HCT116 (cell line): ENCODE data around the gene GRIK4. TPM values are rescaled to one million over a fixed set of nuclear protein-coding genes. Genes with fewer than 3 reads are reported as not detected.

ENCODE experiments used
- ATAC-seq: fragments of 200-7000 bp; cut with Tn5 transposase; 2 replicates; pipeline ENCODE4 v1.9.1; 2020; ENCODE audit warnings: mild to moderate bottlenecking, moderate library complexity
- BruUV-seq: library from RNA; stranded (reverse); fragments of 400-500 nt; replicated peaks from 2 replicates; lab custom pipeline; 2021; lab: Mats Ljungman, UMichigan
- CTCF ChIA-PET: fragments of 300-600 bp; sonication (Branson Sonifier 250); formaldehyde crosslinking; loops from one replicate; lab custom pipeline; 2021; ENCODE audit warnings: antibody characterized with exemption; lab: Charles Lee
- POLR2A ChIA-PET: fragments of 300-600, 350-600 bp; sonication (Branson Sonifier 250); formaldehyde crosslinking; loops from one replicate; lab custom pipeline; 2021; ENCODE audit warnings: antibody characterized with exemption; lab: Charles Lee
- RAD21 ChIA-PET, 2 experiments: fragments of 300-600 bp; sonication (Branson Sonifier 250); formaldehyde crosslinking; loops; one replicate each; lab custom pipeline; 2023; ENCODE audit warnings: low total read pairs in 2 of 2; ENCODE audit not compliant: uncharacterized antibody in 2 of 2, unreplicated experiment in 2 of 2, low non-redundant PET in 1 of 2; lab: Charles Lee
- DNase-seq: peaks from one replicate; pipeline ENCODE4 v3.0.0-alpha.2; 2010; ENCODE audit warnings: low read depth, low spot score
- H2AFZ ChIP-seq: fragments of 200-600 bp; shearing (Covaris generic), sonication (generic); 2 replicates; pipeline ENCODE4 v1.6.1; 2017; ENCODE audit warnings: low read depth, mixed run types, mixed read lengths, antibody characterized with exemption, low read length; ENCODE audit not compliant: poor library complexity, severe bottlenecking
- H3K27ac ChIP-seq: 2 replicates; pipeline ENCODE4 v1.5.1; 2012; ENCODE audit warnings: low read depth, low read length
- H3K27me3 ChIP-seq: fragments of 200-600 bp; sonication (generic); 2 replicates; pipeline ENCODE4 v1.6.1; 2016; ENCODE audit warnings: mixed run types, low read length, mixed read lengths; ENCODE audit not compliant: insufficient read depth
- H3K36me3 ChIP-seq, 2 experiments: fragments of 200-500 bp in 1 of 2; fragments of 200-600 bp in 1 of 2; sonication (Bioruptor generic) in 1 of 2; sonication (generic) in 1 of 2; 2 replicates each; pipeline versions ENCODE4 v1.5.1 to v1.6.1; 2014 to 2016; ENCODE audit warnings: low read length in 2 of 2, inconsistent platforms in 1 of 2, mixed read lengths in 1 of 2, mixed run types in 1 of 2; ENCODE audit not compliant: insufficient read depth in 2 of 2, control insufficient read depth in 1 of 2
- H3K4me1 ChIP-seq, 2 experiments: fragments of 200-600 bp in 1 of 2; sonication (generic) in 1 of 2; 2 replicates each; pipeline versions ENCODE4 v1.5.1 to v1.6.1; 2012 to 2017; ENCODE audit warnings: low read length in 2 of 2, inconsistent platforms in 1 of 2, mild to moderate bottlenecking in 1 of 2, mixed read lengths in 1 of 2, mixed run types in 1 of 2, moderate library complexity in 1 of 2; ENCODE audit not compliant: insufficient read depth in 2 of 2, control insufficient read depth in 1 of 2
- H3K4me2 ChIP-seq: fragments of 200-600 bp; sonication (generic); 2 replicates; pipeline ENCODE4 v1.6.1; 2017; ENCODE audit warnings: mixed run types, low read length, mixed read lengths
- H3K4me3 ChIP-seq, 2 experiments: fragments of 200-600 bp in 1 of 2; sonication (generic) in 1 of 2; replicated peaks in 1 of 2; 2 replicates each; pipeline ENCODE4 v1.5.1; 2011 to 2016; ENCODE audit warnings: low read length in 2 of 2, control low read depth in 1 of 2, low read depth in 1 of 2, mild to moderate bottlenecking in 1 of 2, mixed read lengths in 1 of 2, mixed run types in 1 of 2
- H3K79me2 ChIP-seq: fragments of 200-600 bp; sonication (generic); 2 replicates; pipeline ENCODE4 v1.6.1; 2017; ENCODE audit warnings: mild to moderate bottlenecking, mixed run types, low read length, moderate library complexity, mixed read lengths; ENCODE audit not compliant: insufficient read depth
- H3K9ac ChIP-seq: fragments of 200-600 bp; sonication (generic); 2 replicates; pipeline ENCODE4 v1.6.1; 2016; ENCODE audit warnings: low read length, mixed read lengths
- H3K9me2 ChIP-seq: fragments of 200-600 bp; sonication (generic), shearing (Covaris generic); 2 replicates; pipeline ENCODE4 v1.6.1; 2017; ENCODE audit warnings: mixed run types, mild to moderate bottlenecking, moderate library complexity; ENCODE audit not compliant: insufficient read depth
- H3K9me3 ChIP-seq, 2 experiments: fragments of 200-500 bp in 1 of 2; fragments of 200-600 bp in 1 of 2; sonication (Bioruptor generic) in 1 of 2; sonication (generic) in 1 of 2; 2 replicates each; pipeline ENCODE4 v1.6.1; 2014 to 2017; ENCODE audit warnings: low read length in 2 of 2, mixed read lengths in 2 of 2, inconsistent platforms in 1 of 2, low read depth in 1 of 2, mild to moderate bottlenecking in 1 of 2, mixed run types in 1 of 2, moderate library complexity in 1 of 2; ENCODE audit not compliant: control insufficient read depth in 1 of 2, insufficient read depth in 1 of 2
- H4K20me1 ChIP-seq: fragments of 200-600 bp; sonication (generic), shearing (Covaris generic); 2 replicates; pipeline ENCODE4 v1.6.1; 2017; ENCODE audit warnings: mixed run types, mild to moderate bottlenecking, moderate library complexity; ENCODE audit not compliant: insufficient read depth
- CEBPB ChIP-seq: IDR thresholded peaks from 2 replicates; pipeline ENCODE4 v1.6.1; 2012; ENCODE audit warnings: low read depth
- CTCF ChIP-seq, 3 experiments: fragments of 200-600 bp in 1 of 3; sonication (generic) in 1 of 3; IDR thresholded peaks in 2 of 3; conservative IDR thresholded peaks in 1 of 3; 2 replicates each; pipeline ENCODE4 v1.5.1; 2012 to 2017; ENCODE audit warnings: low read depth in 2 of 3, low read length in 2 of 3, antibody characterized with exemption in 1 of 3, borderline replicate concordance in 1 of 3, control low read depth in 1 of 3, mild to moderate bottlenecking in 1 of 3, mixed read lengths in 1 of 3, mixed run types in 1 of 3, moderate library complexity in 1 of 3; ENCODE audit not compliant: insufficient read depth in 1 of 3
- EGR1 ChIP-seq: IDR thresholded peaks from 2 replicates; pipeline ENCODE4 v1.6.1; 2012; ENCODE audit warnings: low read depth
- ELF1 ChIP-seq: IDR thresholded peaks from 2 replicates; pipeline ENCODE4 v1.6.1; 2012; ENCODE audit warnings: low read depth, borderline replicate concordance
- EZH2 ChIP-seq: fragments of 200-600 bp; sonication (generic); IDR thresholded peaks from 2 replicates; pipeline ENCODE4 v1.6.1; 2017; ENCODE audit warnings: antibody characterized with exemption, mixed run types
- FOSL1 ChIP-seq: IDR thresholded peaks from 2 replicates; pipeline ENCODE4 v1.6.1; 2012; ENCODE audit warnings: low read depth
- JUND ChIP-seq: IDR thresholded peaks from 2 replicates; pipeline ENCODE4 v1.6.1; 2012
- POLR2A ChIP-seq: IDR thresholded peaks from 2 replicates; pipeline ENCODE4 v1.7.0; 2011; ENCODE audit warnings: borderline replicate concordance; ENCODE audit not compliant: insufficient read depth, insufficient read length; ENCODE audit errors: extremely low read depth
- RAD21 ChIP-seq: IDR thresholded peaks from 2 replicates; pipeline ENCODE4 v1.6.1; 2012; ENCODE audit warnings: low read depth, mild to moderate bottlenecking
- REST ChIP-seq: IDR thresholded peaks from 2 replicates; pipeline ENCODE4 v1.6.1; 2012; ENCODE audit warnings: low read depth
- SIN3A ChIP-seq: IDR thresholded peaks from 2 replicates; pipeline ENCODE4 v1.6.1; 2012; ENCODE audit warnings: low read depth
- SP1 ChIP-seq: IDR thresholded peaks from 2 replicates; pipeline ENCODE4 v1.6.1; 2012; ENCODE audit warnings: low read depth
- SRF ChIP-seq: IDR thresholded peaks from 2 replicates; pipeline ENCODE4 v1.6.1; 2012; ENCODE audit warnings: low read depth
- TCF7L2 ChIP-seq: IDR thresholded peaks from 2 replicates; pipeline ENCODE4 v1.7.0; 2011; ENCODE audit warnings: borderline replicate concordance, inconsistent platforms; ENCODE audit not compliant: insufficient read depth, insufficient read length; ENCODE audit errors: extremely low read depth
- YY1 ChIP-seq: IDR thresholded peaks from 2 replicates; pipeline ENCODE4 v1.6.1; 2011; ENCODE audit warnings: low read length, low read depth, moderate library complexity, mild to moderate bottlenecking; ENCODE audit not compliant: insufficient replicate concordance; ENCODE audit errors: extremely low read depth
- ZFX ChIP-seq: fragments of 450-650 bp; IDR thresholded peaks from 2 replicates; pipeline ENCODE4 v1.6.1; 2017
- intact Hi-C: fragments of 100-400 bp; cut with micrococcal nuclease; formaldehyde crosslinking; loops from 2 replicates; pipeline ENCODE4 v1.10.0; 2022
- total RNA-seq: library from RNA; stranded (reverse); gene quantifications from one replicate; pipeline ENCODE4 v1.2.1, GENCODE V29; 2021; ENCODE audit not compliant: unreplicated experiment

The GRIK4 gene
- total RNA-seq, 1 experiment from 2014 or later, result 0.52 TPM

GRCh38 chr11:120605469-120605868 lies 93.9 kb downstream of the GRIK4 start:
- Histone ChIP-seq H3K27me3 (no peaks in the 10 kb centered on the region), H4K20me1 (no peaks in the 10 kb centered on the region), H3K27ac (no peak overlapping the region), H3K9me2 (no peaks in the 10 kb centered on the region), H3K9me3 (no peaks in the 10 kb centered on the region), H3K4me1 (peaks cover 0 to 13% of the 10 kb centered on the region in 2 experiments; a peak in 1 of 4 replicates), H3K9ac (no peak overlapping the region), H3K4me2 (no peak overlapping the region), H3K79me2 (no peaks in the 10 kb centered on the region), H2AFZ (no peak overlapping the region), H3K4me3 (no peak overlapping the region), H3K36me3 (no peaks in the 10 kb centered on the region)
- DNase-seq (no peak), ATAC-seq (no peak)
- BruUV-seq, result no TSS peak
- RAD21 ChIA-PET, result no interaction called here
- CTCF ChIA-PET, result no interaction called here
- intact Hi-C loops, result no loop called here
- TF ChIP-seq SP1 (no peak), SRF (no peak), ZFX (no peak), ELF1 (no peak), EGR1 (no peak), RAD21 (no peak), TCF7L2 (no peak), FOSL1 (no peak), REST (no peak), EZH2 (no peak), YY1 (no peak), POLR2A (no peak), JUND (no peak), SIN3A (no peak), CEBPB (no peak), CTCF (IDR thresholded peaks at IDR 0.05 in 2 of 3, conservative IDR thresholded peaks at IDR 0.05 in 1 of 3; ENCODE audit: borderline replicate concordance in 1 of 3, insufficient read depth in 1 of 3, low read depth in 2 of 3, low read length in 2 of 3) (no peak)
- POLR2A ChIA-PET, result no interaction called here
